SK-N-MC (cell line): ENCODE data around the gene CRYL1.

ENCODE experiments used
- EZH2 ChIP-seq: fragments of 200-600 bp; sonication (generic); IDR thresholded peaks from one replicate; pipeline ENCODE4 v1.6.1; 2017; ENCODE audit warnings: antibody characterized with exemption
- FOXP2 ChIP-seq: optimal IDR thresholded peaks from 2 replicates; pipeline ENCODE3; 2011; ENCODE audit warnings: mild to moderate bottlenecking, moderate library complexity; ENCODE audit not compliant: insufficient read depth; ENCODE audit errors: extremely low read length, control extremely low read depth
- POLR2AphosphoS5 ChIP-seq: IDR thresholded peaks from 2 replicates; pipeline ENCODE4 v1.6.1; 2012; ENCODE audit warnings: mild to moderate bottlenecking, low read depth, low read length, borderline replicate concordance

GRCh38 chr13:20363172-20363571 is 162.5 kb downstream of the CRYL1 start:
- TF ChIP-seq POLR2AphosphoS5, result no peak
- TF ChIP-seq EZH2, result no peak
- TF ChIP-seq FOXP2, result no peak
